Esophagus squamous epithelium (tissue), 5 donors: ENCODE results near the gene EXOC3L4. TPM values are rescaled to one million over a fixed set of nuclear protein-coding genes. Genes with fewer than 3 reads are reported as not detected.

Source experiments
- DNase-seq: peaks from one replicate; lab custom pipeline; 2025; lab: John Stamatoyannopoulos, UW
- H3K27ac ChIP-seq, 4 donors: fragments of 200-600 bp; sonication (generic); one replicate each; pipeline ENCODE4 v1.5.1; 2016 to 2019; ENCODE audit warnings: mild to moderate bottlenecking in 1 of 4
- H3K27me3 ChIP-seq, 4 donors: fragments of 200-600 bp; sonication (generic); 1 replicate in 3 of 4; 2 replicates in 1 of 4; pipeline versions ENCODE4 v1.5.1 to v1.6.0; 2017 to 2021; ENCODE audit warnings: antibody characterized with exemption in 1 of 4
- H3K36me3 ChIP-seq, 3 donors: fragments of 200-600 bp; sonication (generic); one replicate each; pipeline ENCODE4 v1.5.1; 2016 to 2019
- H3K4me1 ChIP-seq, 3 donors: fragments of 200-600 bp; sonication (generic); one replicate each; pipeline ENCODE4 v1.5.1; 2017 to 2019
- H3K4me3 ChIP-seq, 4 donors: fragments of 200-600 bp; sonication (generic); 1 replicate in 3 of 4; 2 replicates in 1 of 4; pipeline ENCODE4 v1.5.1; 2016 to 2019; ENCODE audit warnings: mild to moderate bottlenecking in 2 of 4, moderate library complexity in 1 of 4
- H3K9me3 ChIP-seq, 3 donors: fragments of 200-600 bp; sonication (generic); one replicate each; pipeline ENCODE4 v1.5.1; 2016 to 2019
- POLR2A ChIP-seq, 4 donors: fragments of 450-650 bp; IDR thresholded peaks; one replicate each; pipeline ENCODE4 v1.6.1; 2017; ENCODE audit warnings: antibody characterized with exemption in 4 of 4, mild to moderate bottlenecking in 4 of 4, moderate library complexity in 3 of 4
- WGBS, 2 donors: methylation state at CpG; one replicate each; pipeline ENCODE4 v1.1.5; 2018; 5-methylcytosine and 5-hydroxymethylcytosine counted together
- intact Hi-C: fragments of 100-400 bp; cut with DNase I; formaldehyde crosslinking; loops from one replicate; pipeline ENCODE4 v1.15.0; 2022
- total RNA-seq, 4 donors: library from RNA; depleted of rRNA; stranded (reverse); fragments of >200 nt; gene quantifications; one replicate each; pipeline ENCODE4 v1.1.0, GENCODE V29; 2016
- TF ChIP-seq, protein P1 (sequence below), 6 experiments: fragments of 450-650 bp in 4 of 6; fragments of 200-600 bp in 2 of 6; sonication (generic) in 2 of 6; IDR thresholded peaks; one replicate each; pipeline ENCODE4 v1.5.1; 2016 to 2019; ENCODE audit warnings: antibody characterized with exemption in 6 of 6, mild to moderate bottlenecking in 4 of 6, moderate library complexity in 4 of 6
- donor health status: DM: yes; HTN: yes; CAD: no.

Gene EXOC3L4
- total RNA-seq, 4 donors from 2014 or later: 1.00 TPM; not detected in 3

DNA sequence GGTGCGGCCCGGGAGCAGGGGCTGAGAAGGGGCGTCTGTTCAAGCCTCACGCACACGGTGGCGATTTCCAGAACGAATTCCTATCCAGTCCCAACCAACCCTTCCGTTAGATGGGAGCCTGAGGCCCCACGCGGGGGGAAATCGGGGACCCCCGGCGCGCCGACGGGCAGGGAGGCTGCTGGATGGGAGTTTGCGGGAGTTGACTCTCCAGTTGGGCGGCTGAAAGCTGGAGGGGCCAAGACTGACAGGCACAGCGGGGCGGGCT, 9.8 kb downstream of the EXOC3L4 start:
- H3K4me3 ChIP-seq: peak overlapping the region in 2 of 4 donors; percentile 26 to 58
- peaks cover 5 to 62% (median 11%) of the 10 kb centered on the region in 4 donors for H3K27me3 ChIP-seq
- intact Hi-C loops: loop anchor here (5.0 to 10.0 kb wide), 2 partner anchors 80 to 188 kb away; no protein-coding TSS in a partner anchor
- H3K27ac ChIP-seq: no peak overlapping the region
- H3K4me1 ChIP-seq: peaks cover 32 to 51% (median 46%) of the 10 kb centered on the region in 3 donors
- TF ChIP-seq, protein P1, sequence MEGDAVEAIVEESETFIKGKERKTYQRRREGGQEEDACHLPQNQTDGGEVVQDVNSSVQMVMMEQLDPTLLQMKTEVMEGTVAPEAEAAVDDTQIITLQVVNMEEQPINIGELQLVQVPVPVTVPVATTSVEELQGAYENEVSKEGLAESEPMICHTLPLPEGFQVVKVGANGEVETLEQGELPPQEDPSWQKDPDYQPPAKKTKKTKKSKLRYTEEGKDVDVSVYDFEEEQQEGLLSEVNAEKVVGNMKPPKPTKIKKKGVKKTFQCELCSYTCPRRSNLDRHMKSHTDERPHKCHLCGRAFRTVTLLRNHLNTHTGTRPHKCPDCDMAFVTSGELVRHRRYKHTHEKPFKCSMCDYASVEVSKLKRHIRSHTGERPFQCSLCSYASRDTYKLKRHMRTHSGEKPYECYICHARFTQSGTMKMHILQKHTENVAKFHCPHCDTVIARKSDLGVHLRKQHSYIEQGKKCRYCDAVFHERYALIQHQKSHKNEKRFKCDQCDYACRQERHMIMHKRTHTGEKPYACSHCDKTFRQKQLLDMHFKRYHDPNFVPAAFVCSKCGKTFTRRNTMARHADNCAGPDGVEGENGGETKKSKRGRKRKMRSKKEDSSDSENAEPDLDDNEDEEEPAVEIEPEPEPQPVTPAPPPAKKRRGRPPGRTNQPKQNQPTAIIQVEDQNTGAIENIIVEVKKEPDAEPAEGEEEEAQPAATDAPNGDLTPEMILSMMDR (IDR thresholded peaks at IDR 0.05): no peak
- no peak for TF ChIP-seq POLR2A (IDR thresholded peaks at IDR 0.05)
- no peak for DNase-seq
- H3K9me3 ChIP-seq: no peaks in the 10 kb centered on the region
- no peaks in the 10 kb centered on the region for H3K36me3 ChIP-seq
- WGBS, 2 donors: 15 to 20% methylated on average over 6 to 7 of the region's 20 CpGs

DNA sequence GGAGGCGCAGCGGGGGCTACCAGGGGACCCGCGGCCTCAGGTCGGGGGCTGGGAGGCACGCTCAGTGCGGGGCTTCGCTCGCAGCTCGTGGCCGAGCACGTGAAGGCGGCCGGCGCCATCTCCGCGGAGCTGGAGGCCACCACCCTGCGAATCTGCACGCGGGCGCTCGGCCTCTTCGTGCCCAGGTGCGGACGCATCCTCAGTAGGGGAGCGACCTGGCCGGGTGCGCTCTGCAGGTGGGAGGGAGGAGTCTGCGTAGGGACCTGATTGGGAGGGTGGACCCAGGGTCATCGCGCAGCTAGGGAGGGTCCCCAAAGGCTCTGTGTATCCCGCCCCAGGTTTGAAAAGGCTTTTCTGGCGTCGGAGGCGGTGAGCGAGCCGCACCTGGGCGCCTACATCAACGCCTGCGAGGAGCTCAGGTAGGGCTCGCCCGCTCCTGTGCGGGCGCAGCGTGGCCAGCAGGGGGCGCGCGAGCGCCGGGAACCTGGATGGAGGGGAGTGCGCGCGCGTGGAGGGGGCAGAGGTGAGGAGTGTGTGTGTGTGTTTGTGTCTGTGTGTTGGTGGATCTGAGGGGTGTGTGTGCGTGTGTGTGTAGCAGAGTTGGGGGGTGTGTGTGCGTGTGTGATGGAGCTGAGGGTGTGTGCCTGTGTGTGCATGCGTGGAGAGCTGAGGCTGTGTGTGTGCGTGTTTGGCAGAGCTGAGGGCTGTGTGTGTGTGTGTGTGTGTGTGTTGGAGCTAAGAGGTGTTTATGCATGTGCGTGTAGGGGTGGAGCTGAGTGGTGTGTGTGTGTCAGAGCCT, 10.3 kb downstream of the EXOC3L4 start:
- 10 to 12% methylated on average over 9 to 11 of the region's 59 CpGs for WGBS, 2 donors
- intact Hi-C loops: loop anchor here (5.0 to 10.0 kb wide), 2 partner anchors 80 to 187 kb away; no protein-coding TSS in a partner anchor
- Histone ChIP-seq H3K27ac (no peak overlapping the region), H3K36me3 (no peaks in the 10 kb centered on the region), H3K9me3 (no peaks in the 10 kb centered on the region), H3K4me1 (peaks cover 35 to 50% (median 44%) of the 10 kb centered on the region in 3 donors), H3K27me3 (peaks cover 5 to 56% (median 11%) of the 10 kb centered on the region in 4 donors), H3K4me3 (peak overlapping the region in 2 of 4 donors; percentile 7 to 58)
- TF ChIP-seq POLR2A (IDR thresholded peaks at IDR 0.05): no peak
- TF ChIP-seq, protein P1 (IDR thresholded peaks at IDR 0.05): peak; percentile 96 to 99 (median 98)
- DNase-seq: no peak

DNA sequence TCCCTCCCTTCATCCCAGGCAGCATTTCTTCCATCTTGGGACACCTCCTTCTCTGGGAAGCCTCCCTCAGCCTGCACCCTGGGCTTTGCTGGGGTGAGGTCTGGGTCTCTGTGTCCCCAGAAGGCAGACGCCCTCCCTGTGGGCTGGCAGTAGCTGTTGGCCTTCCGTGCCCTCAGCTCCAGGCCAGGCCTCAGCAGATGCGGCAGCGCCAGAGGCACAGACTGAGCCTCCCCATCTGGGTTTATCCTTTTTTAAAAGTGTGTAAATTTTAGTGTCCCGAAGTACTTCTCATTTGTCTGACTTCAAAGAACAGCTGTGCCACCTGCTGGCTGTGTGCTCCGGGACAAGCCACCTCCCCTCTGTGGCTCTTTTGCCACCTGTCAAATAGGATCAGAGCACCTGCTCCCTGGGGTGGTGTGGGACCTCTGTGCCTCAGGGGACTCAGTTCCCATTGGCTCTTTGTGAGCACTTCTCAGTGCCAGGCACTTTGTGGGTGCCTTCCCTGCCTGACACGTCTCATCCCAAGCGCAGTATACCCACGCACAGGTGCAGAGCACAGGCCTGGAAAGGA, 11.1 kb downstream of the EXOC3L4 start:
- TF ChIP-seq, protein P1 (IDR thresholded peaks at IDR 0.05): peak in 3 of 6 experiments; percentile 16 to 29 (median 21)
- no peak for TF ChIP-seq POLR2A (IDR thresholded peaks at IDR 0.05)
- WGBS, 2 donors: 42 to 50% methylated on average over 2 to 4 of the region's 9 CpGs
- Histone ChIP-seq H3K9me3 (no peaks in the 10 kb centered on the region), H3K36me3 (no peaks in the 10 kb centered on the region), H3K27me3 (peaks cover 5 to 48% (median 11%) of the 10 kb centered on the region in 4 donors), H3K27ac (peak overlapping the region in 1 of 4 donors; percentile 25), H3K4me1 (peaks cover 43 to 58% (median 45%) of the 10 kb centered on the region in 3 donors), H3K4me3 (no peak overlapping the region)
- DNase-seq: no peak
- intact Hi-C loops: loop anchor here (10.0 kb wide), 1 partner anchor 79 kb away; no protein-coding TSS in a partner anchor

DNA sequence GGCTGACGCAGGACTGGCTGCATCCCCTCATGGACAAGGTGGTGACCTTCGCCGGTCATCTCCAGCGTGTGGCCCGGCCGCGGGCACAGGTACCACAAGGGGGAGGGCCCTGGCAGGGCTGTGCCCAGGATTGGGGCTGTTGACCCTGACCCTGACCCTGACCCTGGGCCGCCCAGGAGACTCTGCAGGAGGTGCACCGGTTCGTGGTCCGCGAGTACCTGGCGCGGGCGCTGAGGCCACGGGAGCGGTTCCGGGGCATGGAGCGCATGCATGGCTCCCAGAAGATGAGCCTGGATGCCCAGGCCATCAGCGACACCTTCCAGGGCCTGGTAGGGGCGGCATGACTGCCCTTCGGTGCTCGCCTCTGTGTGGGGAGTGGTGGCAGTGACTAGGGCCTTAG, 12.9 kb downstream of the EXOC3L4 start:
- H3K27ac ChIP-seq: no peak overlapping the region
- TF ChIP-seq POLR2A (IDR thresholded peaks at IDR 0.05): no peak
- TF ChIP-seq, protein P1 (IDR thresholded peaks at IDR 0.05): no peak
- WGBS, 2 donors: no CpG with 5 or more reads among the region's 23 CpGs
- intact Hi-C loops: loop anchor here (10.0 kb wide), 1 partner anchor 77 kb away; no protein-coding TSS in a partner anchor
- H3K9me3 ChIP-seq: no peaks in the 10 kb centered on the region
- peaks cover 5 to 32% (median 10%) of the 10 kb centered on the region in 4 donors for H3K27me3 ChIP-seq
- H3K36me3 ChIP-seq: no peaks in the 10 kb centered on the region
- no peak overlapping the region for H3K4me3 ChIP-seq
- no peak for DNase-seq
- peaks cover 57 to 70% (median 62%) of the 10 kb centered on the region in 3 donors for H3K4me1 ChIP-seq
